ENCODE data around the gene RAP1GAP. TPM values are rescaled to one million over a fixed set of nuclear protein-coding genes. Genes with fewer than 3 reads are reported as not detected.

Gene RAP1GAP
- total RNA-seq, 1 experiment from 2014 or later: 13.4 TPM

DNA sequence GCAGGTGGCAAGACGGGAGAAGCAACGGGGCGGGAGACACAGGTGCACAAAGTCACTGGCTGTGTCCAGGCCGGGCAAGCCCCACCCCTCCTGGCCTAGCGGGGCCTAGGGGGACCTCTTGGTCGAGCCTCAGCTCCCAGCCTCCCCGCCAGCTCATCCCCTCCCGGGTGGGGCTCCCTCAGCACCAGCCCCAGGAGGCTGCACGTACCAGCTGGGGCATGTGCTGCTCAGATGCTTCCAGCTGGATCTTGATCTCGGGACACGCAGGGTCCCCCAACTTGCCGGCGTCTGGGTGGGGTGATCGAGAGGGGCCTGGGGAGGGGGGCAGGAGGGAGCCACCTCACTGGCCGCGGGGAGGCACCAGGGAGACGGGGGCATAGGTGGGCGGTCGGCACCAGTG is 71.4 kb downstream of the RAP1GAP start:
- H3K9me2 ChIP-seq (ENCODE audit: insufficient read depth): no peaks in the 10 kb centered on the region
- RAD21 ChIA-PET (ENCODE audit: low non-redundant PET in 1 of 2, low total read pairs in 2 of 2, uncharacterized antibody in 2 of 2, unreplicated experiment in 2 of 2): no interaction called here
- H2AFZ ChIP-seq (ENCODE audit: low read depth, low read length, poor library complexity, severe bottlenecking): no peak overlapping the region
- peaks cover 7 to 13% of the 10 kb centered on the region in 2 experiments; a peak in 3 of 4 replicates for H3K4me1 ChIP-seq (ENCODE audit: control insufficient read depth in 1 of 2, insufficient read depth in 2 of 2, low read length in 2 of 2)
- no peaks in the 10 kb centered on the region for H3K79me2 ChIP-seq (ENCODE audit: insufficient read depth, low read length)
- intact Hi-C loops (cut with micrococcal nuclease): no loop called here
- H3K4me3 ChIP-seq (replicated peaks in 1 of 2; ENCODE audit: low read depth in 1 of 2, low read length in 2 of 2): no peak overlapping the region
- no peaks in the 10 kb centered on the region for H4K20me1 ChIP-seq (ENCODE audit: insufficient read depth)
- no peak overlapping the region for H3K27ac ChIP-seq (ENCODE audit: low read depth, low read length)
- H3K4me2 ChIP-seq (ENCODE audit: low read length): no peak overlapping the region
- no peaks in the 10 kb centered on the region for H3K9me3 ChIP-seq (ENCODE audit: control insufficient read depth in 1 of 2, insufficient read depth in 1 of 2, low read depth in 1 of 2, low read length in 2 of 2)
- no peak overlapping the region for H3K9ac ChIP-seq (ENCODE audit: low read length)
- CTCF ChIA-PET: no interaction called here
- DNase-seq (ENCODE audit: low read depth, low spot score) (no peak), ATAC-seq (no peak)
- H3K36me3 ChIP-seq (ENCODE audit: control insufficient read depth in 1 of 2, insufficient read depth in 2 of 2, low read length in 2 of 2): no peaks in the 10 kb centered on the region
- POLR2A ChIA-PET: no interaction called here
- no TSS peak for BruUV-seq (replicated peaks)
- H3K27me3 ChIP-seq (ENCODE audit: insufficient read depth, low read length): no peaks in the 10 kb centered on the region
- TF ChIP-seq ZNF274 (IDR thresholded peaks at IDR 0.05; ENCODE audit: low read depth, low read length) (no peak), CBX3 (IDR thresholded peaks at IDR 0.05; ENCODE audit: low read depth) (no peak), SIN3A (IDR thresholded peaks at IDR 0.05; ENCODE audit: low read depth) (no peak), YY1 (IDR thresholded peaks at IDR 0.05; ENCODE audit: extremely low read depth, insufficient replicate concordance, low read depth, low read length) (no peak), SP1 (IDR thresholded peaks at IDR 0.05; ENCODE audit: low read depth) (no peak), SRF (IDR thresholded peaks at IDR 0.05; ENCODE audit: low read depth) (no peak), EGR1 (IDR thresholded peaks at IDR 0.05; ENCODE audit: low read depth) (no peak), EZH2 (IDR thresholded peaks at IDR 0.05) (no peak), EZH2phosphoT487 (IDR thresholded peaks at IDR 0.05; ENCODE audit: borderline replicate concordance) (no peak), FOSL1 (IDR thresholded peaks at IDR 0.05; ENCODE audit: low read depth) (no peak), TCF7L2 (IDR thresholded peaks at IDR 0.05; ENCODE audit: borderline replicate concordance, extremely low read depth, insufficient read depth, insufficient read length) (no peak), CEBPB (IDR thresholded peaks at IDR 0.05; ENCODE audit: low read depth) (no peak), POLR2AphosphoS5 (IDR thresholded peaks at IDR 0.05; ENCODE audit: low read depth, low read length) (no peak), RAD21 (IDR thresholded peaks at IDR 0.05; ENCODE audit: low read depth) (no peak), ZFX (IDR thresholded peaks at IDR 0.05) (no peak), POLR2A (IDR thresholded peaks at IDR 0.05; ENCODE audit: borderline replicate concordance, extremely low read depth, insufficient read depth, insufficient read length) (no peak), JUND (IDR thresholded peaks at IDR 0.05) (no peak)
- TF ChIP-seq, protein P1, sequence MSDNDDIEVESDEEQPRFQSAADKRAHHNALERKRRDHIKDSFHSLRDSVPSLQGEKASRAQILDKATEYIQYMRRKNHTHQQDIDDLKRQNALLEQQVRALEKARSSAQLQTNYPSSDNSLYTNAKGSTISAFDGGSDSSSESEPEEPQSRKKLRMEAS (IDR thresholded peaks at IDR 0.05): no peak
- TF ChIP-seq, protein P2, sequence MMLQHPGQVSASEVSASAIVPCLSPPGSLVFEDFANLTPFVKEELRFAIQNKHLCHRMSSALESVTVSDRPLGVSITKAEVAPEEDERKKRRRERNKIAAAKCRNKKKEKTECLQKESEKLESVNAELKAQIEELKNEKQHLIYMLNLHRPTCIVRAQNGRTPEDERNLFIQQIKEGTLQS (IDR thresholded peaks at IDR 0.05): no peak
- TF ChIP-seq, protein P3, sequence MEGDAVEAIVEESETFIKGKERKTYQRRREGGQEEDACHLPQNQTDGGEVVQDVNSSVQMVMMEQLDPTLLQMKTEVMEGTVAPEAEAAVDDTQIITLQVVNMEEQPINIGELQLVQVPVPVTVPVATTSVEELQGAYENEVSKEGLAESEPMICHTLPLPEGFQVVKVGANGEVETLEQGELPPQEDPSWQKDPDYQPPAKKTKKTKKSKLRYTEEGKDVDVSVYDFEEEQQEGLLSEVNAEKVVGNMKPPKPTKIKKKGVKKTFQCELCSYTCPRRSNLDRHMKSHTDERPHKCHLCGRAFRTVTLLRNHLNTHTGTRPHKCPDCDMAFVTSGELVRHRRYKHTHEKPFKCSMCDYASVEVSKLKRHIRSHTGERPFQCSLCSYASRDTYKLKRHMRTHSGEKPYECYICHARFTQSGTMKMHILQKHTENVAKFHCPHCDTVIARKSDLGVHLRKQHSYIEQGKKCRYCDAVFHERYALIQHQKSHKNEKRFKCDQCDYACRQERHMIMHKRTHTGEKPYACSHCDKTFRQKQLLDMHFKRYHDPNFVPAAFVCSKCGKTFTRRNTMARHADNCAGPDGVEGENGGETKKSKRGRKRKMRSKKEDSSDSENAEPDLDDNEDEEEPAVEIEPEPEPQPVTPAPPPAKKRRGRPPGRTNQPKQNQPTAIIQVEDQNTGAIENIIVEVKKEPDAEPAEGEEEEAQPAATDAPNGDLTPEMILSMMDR (IDR thresholded peaks at IDR 0.05 in 2 of 3, conservative IDR thresholded peaks at IDR 0.05 in 1 of 3; ENCODE audit: borderline replicate concordance in 1 of 3, insufficient read depth in 1 of 3, low read depth in 2 of 3, low read length in 2 of 3): no peak

Data from HCT116 (cell line).